HEK293T (cell line): ENCODE measurements around the gene APOL5.

Experiments used
- CTCF ChIA-PET: fragments of 350-600 bp; formaldehyde crosslinking; extraction: SDS; loops from one replicate; lab custom pipeline; 2021; ENCODE audit warnings: antibody characterized with exemption, inconsistent platforms; lab: Yijun Ruan, JAX
- POLR2A ChIA-PET: fragments of 350-600 bp; formaldehyde crosslinking; extraction: SDS; loops from one replicate; lab custom pipeline; 2020; ENCODE audit warnings: antibody characterized with exemption, inconsistent platforms; lab: Yijun Ruan, JAX
- DNase-seq: peaks from one replicate; pipeline ENCODE4 v3.0.0; 2012; ENCODE audit warnings: mixed read lengths; ENCODE audit errors: extremely low spot score
- ARNT ChIP-seq: fragments of 450-650 bp; IDR thresholded peaks from 2 replicates; pipeline ENCODE4 v1.6.1; 2017; ENCODE audit warnings: mild to moderate bottlenecking
- BHLHE40 ChIP-seq: fragments of 450-650 bp; IDR thresholded peaks from 2 replicates; pipeline ENCODE4 v1.6.1; 2016; ENCODE audit warnings: mild to moderate bottlenecking, moderate library complexity, borderline replicate concordance
- CTBP1 ChIP-seq: fragments of 450-650 bp; IDR thresholded peaks from 2 replicates; pipeline ENCODE4 v1.6.1; 2016; ENCODE audit warnings: borderline replicate concordance
- ELF4 ChIP-seq: fragments of 450-650 bp; IDR thresholded peaks from 2 replicates; pipeline ENCODE4 v1.6.1; 2017; ENCODE audit warnings: antibody characterized with exemption
- FOXA1 ChIP-seq: fragments of 450-650 bp; IDR thresholded peaks from 2 replicates; pipeline ENCODE4 v1.6.1; 2016; ENCODE audit warnings: mild to moderate bottlenecking
- FOXK2 ChIP-seq: fragments of 450-650 bp; IDR thresholded peaks from 2 replicates; pipeline ENCODE4 v1.6.1; 2016; ENCODE audit warnings: mild to moderate bottlenecking
- FOXM1 ChIP-seq: fragments of 450-650 bp; IDR thresholded peaks from 2 replicates; pipeline ENCODE4 v1.6.1; 2017; ENCODE audit warnings: mild to moderate bottlenecking, borderline replicate concordance
- HDGF ChIP-seq: fragments of 450-650 bp; IDR thresholded peaks from 2 replicates; pipeline ENCODE4 v1.6.1; 2017; ENCODE audit warnings: antibody characterized with exemption, borderline replicate concordance
- L3MBTL2 ChIP-seq: fragments of 450-650 bp; conservative IDR thresholded peaks from 2 replicates; pipeline ENCODE4 v1.6.1; 2016; ENCODE audit warnings: mild to moderate bottlenecking
- LEF1 ChIP-seq: fragments of 450-650 bp; IDR thresholded peaks from 2 replicates; pipeline ENCODE4 v1.6.1; 2017; ENCODE audit warnings: mild to moderate bottlenecking, borderline replicate concordance
- NFRKB ChIP-seq: fragments of 450-650 bp; IDR thresholded peaks from 2 replicates; pipeline ENCODE4 v1.6.1; 2016; ENCODE audit warnings: mild to moderate bottlenecking, moderate library complexity
- PKNOX1 ChIP-seq: fragments of 450-650 bp; IDR thresholded peaks from 2 replicates; pipeline ENCODE4 v1.6.1; 2016
- SP1 ChIP-seq: fragments of 450-650 bp; IDR thresholded peaks from 2 replicates; pipeline ENCODE4 v1.6.1; 2017
- SUZ12 ChIP-seq: fragments of 450-650 bp; IDR thresholded peaks from 2 replicates; pipeline ENCODE4 v1.6.1; 2016; ENCODE audit warnings: mild to moderate bottlenecking
- TARDBP ChIP-seq: fragments of 450-650 bp; IDR thresholded peaks from 2 replicates; pipeline ENCODE4 v1.6.1; 2016
- ZNF384 ChIP-seq: fragments of 450-650 bp; IDR thresholded peaks from 2 replicates; pipeline ENCODE4 v1.6.1; 2016

Gene APOL5

GRCh38 chr22:35766654-35767580 lies 49.2 kb downstream of the APOL5 start:
- POLR2A ChIA-PET = no interaction called here
- no peak for DNase-seq
- CTCF ChIA-PET = no interaction called here
- TF ChIP-seq CTBP1 (no peak), NFRKB (no peak), SP1 (no peak), LEF1 (no peak), FOXK2 (no peak), L3MBTL2 (no peak), ZNF384 (no peak), ELF4 (no peak), FOXM1 (no peak), TARDBP (no peak), PKNOX1 (no peak)

GRCh38 chr22:35769974-35770373 lies 52.3 kb downstream of the APOL5 start:
- no peak for DNase-seq
- TF ChIP-seq FOXA1 (no peak), FOXK2 (no peak), CTBP1 (no peak), HDGF (no peak), BHLHE40 (no peak), SP1 (no peak), LEF1 (no peak), L3MBTL2 (no peak)
- ChIA-PET CTCF (no interaction called here), POLR2A (no interaction called here)

GRCh38 chr22:35775339-35775738 lies 57.7 kb downstream of the APOL5 start:
- no peak for DNase-seq
- POLR2A ChIA-PET = no interaction called here
- CTCF ChIA-PET = no interaction called here
- TF ChIP-seq FOXM1 = no peak
- TF ChIP-seq ZNF384 = no peak
- TF ChIP-seq CTBP1 = no peak
- TF ChIP-seq SP1 = no peak
- TF ChIP-seq L3MBTL2 = no peak
- no peak for TF ChIP-seq SUZ12
- no peak for TF ChIP-seq ELF4
- TF ChIP-seq PKNOX1 = no peak

GRCh38 chr22:35777335-35777975 lies 59.8 kb downstream of the APOL5 start:
- ChIA-PET POLR2A (interaction anchor here (0.9 kb wide), 1 partner anchor 139 kb away, joined by 3 read pairs; no protein-coding TSS in a partner anchor), CTCF (no interaction called here)
- TF ChIP-seq FOXA1 (no peak), FOXM1 (no peak), SP1 (no peak), TARDBP (no peak), HDGF (no peak), ARNT (no peak), CTBP1 (no peak), NFRKB (no peak), SUZ12 (no peak), BHLHE40 (no peak), FOXK2 (no peak), ELF4 (no peak), L3MBTL2 (no peak), PKNOX1 (no peak), ZNF384 (no peak), LEF1 (no peak)
- DNase-seq = no peak
